CD4-positive, alpha-beta T cell (primary cell): ENCODE data around the gene LPCAT2. TPM values are rescaled to one million over a fixed set of nuclear protein-coding genes. Genes with fewer than 3 reads are reported as not detected.

Experiments used
- ATAC-seq: fragments of 200-7000 bp; cut with Tn5 transposase; one replicate; pipeline ENCODE4 v1.10.0; 2022; ENCODE audit warnings: mild to moderate bottlenecking; ENCODE audit not compliant: poor library complexity
- CTCF ChIA-PET: fragments of 350-600 bp; sonication (Branson Sonifier 250); formaldehyde crosslinking; loops from one replicate; lab custom pipeline; 2021; ENCODE audit warnings: antibody characterized with exemption, inconsistent platforms; lab: Charles Lee
- POLR2A ChIA-PET: fragments of 350-600 bp; sonication (Branson Sonifier 250); formaldehyde crosslinking; loops from one replicate; lab custom pipeline; 2021; ENCODE audit warnings: antibody characterized with exemption, inconsistent platforms; lab: Charles Lee
- DNase-seq, 14 experiments: peaks; one replicate each; pipeline ENCODE4 v3.0.0-alpha.2; 2013 to 2020; ENCODE audit warnings: mixed read lengths in 2 of 14
- H3K27ac ChIP-seq, 2 donors: one replicate each; pipeline versions ENCODE4 v1.5.1 to v1.7.0; 2013; ENCODE audit warnings: low read length in 2 of 2, low read depth in 1 of 2, mild to moderate bottlenecking in 1 of 2
- H3K27me3 ChIP-seq, 2 experiments: 1 replicate in 1 of 2; 2 replicates in 1 of 2; pipeline versions ENCODE4 v1.6.1 to v1.7.0; 2013; ENCODE audit warnings: low read length in 2 of 2, control low read depth in 1 of 2, mild to moderate bottlenecking in 1 of 2, moderate library complexity in 1 of 2; ENCODE audit not compliant: insufficient read depth in 2 of 2, control insufficient read depth in 1 of 2
- H3K36me3 ChIP-seq: one replicate; pipeline ENCODE4 v1.6.1; 2013; ENCODE audit warnings: low read length, control low read depth; ENCODE audit not compliant: insufficient read depth
- H3K4me1 ChIP-seq: one replicate; pipeline ENCODE4 v1.6.1; 2013; ENCODE audit warnings: low read length, control low read depth; ENCODE audit not compliant: insufficient read depth
- H3K4me3 ChIP-seq: one replicate; pipeline ENCODE4 v1.5.1; 2013; ENCODE audit warnings: mild to moderate bottlenecking, low read length, moderate library complexity
- H3K9me3 ChIP-seq, 2 experiments: 1 replicate in 1 of 2; 2 replicates in 1 of 2; pipeline versions ENCODE4 v1.6.1 to v1.7.0; 2013; ENCODE audit warnings: low read length in 2 of 2, mild to moderate bottlenecking in 2 of 2, control low read depth in 1 of 2, moderate library complexity in 1 of 2; ENCODE audit not compliant: control insufficient read depth in 1 of 2, insufficient read depth in 1 of 2
- H3K27ac Mint-ChIP-seq: one replicate; pipeline ENCODE4 v1.8.0; 2020; ENCODE audit warnings: mixed read lengths
- H3K27me3 Mint-ChIP-seq: one replicate; pipeline ENCODE4 v1.8.0; 2021; ENCODE audit warnings: mixed read lengths
- H3K36me3 Mint-ChIP-seq: one replicate; pipeline ENCODE4 v1.8.0; 2021; ENCODE audit warnings: low read depth, mixed read lengths
- H3K4me1 Mint-ChIP-seq: one replicate; pipeline ENCODE4 v1.8.0; 2021; ENCODE audit warnings: low read depth, mixed read lengths
- H3K4me3 Mint-ChIP-seq: one replicate; pipeline ENCODE4 v1.8.0; 2020; ENCODE audit warnings: mild to moderate bottlenecking, mixed read lengths
- H3K9me3 Mint-ChIP-seq: one replicate; pipeline ENCODE4 v1.8.0; 2020; ENCODE audit warnings: mixed read lengths
- CTCF ChIP-seq: fragments of 200-600 bp; IDR thresholded peaks from one replicate; pipeline ENCODE4 v1.8.0; 2022; ENCODE audit warnings: antibody characterized with exemption, mild to moderate bottlenecking
- intact Hi-C, 2 experiments: fragments of 100-400 bp; cut with DNase I in 1 of 2; cut with micrococcal nuclease in 1 of 2; formaldehyde crosslinking; loops; one replicate each; pipeline versions ENCODE4 v1.15.1 to v1.9.0; 2023 to 2025; cut with DNase I, micrococcal nuclease
- total RNA-seq, 174 experiments: library from RNA in 2 of 174; stranded (reverse) in 2 of 174; gene quantifications; one replicate each; pipeline ENCODE4 v1.2.3 and lab custom pipeline; 2021 to 2026

The LPCAT2 gene
- total RNA-seq, 2 experiments from 2014 or later: 0.22 to 0.36 TPM

- no peak for ATAC-seq
Observed at GRCh38 chr16:55471448-55472097, 37.3 kb upstream of the LPCAT2 start.

DNA sequence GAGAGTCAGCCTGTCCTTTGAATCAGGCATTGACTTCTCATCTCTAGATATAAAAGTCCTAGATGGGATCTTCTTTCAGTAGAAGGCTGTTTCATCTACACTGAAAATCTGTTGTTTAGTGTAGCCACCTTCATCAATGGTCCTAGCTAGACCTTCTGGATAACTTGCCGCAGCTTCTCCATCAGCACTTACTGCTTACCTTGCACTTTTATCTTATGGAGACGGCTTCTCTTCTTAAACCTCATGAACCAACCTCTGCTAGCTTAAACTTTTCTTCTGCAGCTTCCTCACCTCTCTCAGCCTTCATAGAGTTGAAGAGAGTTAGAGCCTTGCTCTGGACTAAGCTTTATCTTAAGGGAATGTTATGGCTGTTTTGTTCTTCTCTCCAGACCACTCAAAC, 35.3 kb upstream of the LPCAT2 start:
- no peak overlapping the region for H3K4me3 Mint-ChIP-seq
- no peak overlapping the region for H3K27ac Mint-ChIP-seq
- Histone ChIP-seq H3K36me3 (no peaks in the 10 kb centered on the region), H3K27me3 (peaks cover 4 to 11% of the 10 kb centered on the region in 2 experiments), H3K4me1 (no peaks in the 10 kb centered on the region), H3K9me3 (no peaks in the 10 kb centered on the region), H3K4me3 (no peak overlapping the region), H3K27ac (no peak overlapping the region)
- intact Hi-C loops: no loop called here
- no peak for DNase-seq
- ChIA-PET POLR2A (no interaction called here), CTCF (interaction anchor here (1.1 kb wide), 1 partner anchor 9 kb away, joined by 4 read pairs; no protein-coding TSS in a partner anchor)
- ATAC-seq: no peak
- H3K27me3 Mint-ChIP-seq: peaks cover 26% of the 10 kb centered on the region
- no peak for TF ChIP-seq CTCF
- no peaks in the 10 kb centered on the region for H3K9me3 Mint-ChIP-seq
- no peaks in the 10 kb centered on the region for H3K36me3 Mint-ChIP-seq
- H3K4me1 Mint-ChIP-seq: no peaks in the 10 kb centered on the region

More at GRCh38 chr16:55471448-55472097, 37.3 kb upstream of the LPCAT2 start:
- no peak for TF ChIP-seq CTCF
- ChIA-PET POLR2A (no interaction called here), CTCF (no interaction called here)
- H3K9me3 Mint-ChIP-seq: no peaks in the 10 kb centered on the region
- no peaks in the 10 kb centered on the region for H3K36me3 Mint-ChIP-seq
- Histone ChIP-seq H3K9me3 (no peaks in the 10 kb centered on the region), H3K27ac (no peak overlapping the region), H3K27me3 (no peaks in the 10 kb centered on the region), H3K4me3 (no peak overlapping the region), H3K4me1 (no peaks in the 10 kb centered on the region), H3K36me3 (no peaks in the 10 kb centered on the region)
- H3K4me3 Mint-ChIP-seq: no peak overlapping the region
- H3K4me1 Mint-ChIP-seq: no peaks in the 10 kb centered on the region
- H3K27me3 Mint-ChIP-seq: peaks cover 6% of the 10 kb centered on the region
- DNase-seq: no peak
- intact Hi-C loops: no loop called here
- no peak overlapping the region for H3K27ac Mint-ChIP-seq

- ChIA-PET CTCF (interaction anchor here (1.3 kb wide), 1 partner anchor 10 kb away, joined by 5 read pairs; no protein-coding TSS in a partner anchor), POLR2A (no interaction called here)
- H3K27ac ChIP-seq: no peak overlapping the region
- Mint-ChIP-seq H3K27ac (no peak overlapping the region), H3K4me1 (no peaks in the 10 kb centered on the region), H3K27me3 (peaks cover 34% of the 10 kb centered on the region), H3K9me3 (no peaks in the 10 kb centered on the region), H3K4me3 (no peak overlapping the region), H3K36me3 (no peaks in the 10 kb centered on the region)
- intact Hi-C loops: no loop called here
- ATAC-seq (no peak), DNase-seq (no peak)
- H3K4me3 ChIP-seq: no peak overlapping the region
- H3K9me3 ChIP-seq: no peaks in the 10 kb centered on the region
- no peak for TF ChIP-seq CTCF
- no peaks in the 10 kb centered on the region for H3K4me1 ChIP-seq
- H3K27me3 ChIP-seq: peaks cover 11 to 19% of the 10 kb centered on the region in 2 experiments
- H3K36me3 ChIP-seq: no peaks in the 10 kb centered on the region
Observed at GRCh38 chr16:55474821-55475220, 34.1 kb upstream of the LPCAT2 start.
